GM18507 (cell line): ENCODE measurements around the gene SP7.
"Not testable (repeated sequence)": the region's sequence is repeated elsewhere in the genome, so short reads cannot be mapped to it uniquely, and the experiment has no call there.

Experiments used
- DNase-seq: peaks from one replicate; pipeline ENCODE4 v3.0.0; 2011; ENCODE audit warnings: low read depth; ENCODE audit not compliant: insufficient read length; ENCODE audit errors: extremely low spot score
- FAIRE-seq: peaks from 2 replicates; lab custom pipeline; 2011; peaks lifted over from hg19 to GRCh38; lab: Jason Lieb, UNC

SP7 gene

DNA sequence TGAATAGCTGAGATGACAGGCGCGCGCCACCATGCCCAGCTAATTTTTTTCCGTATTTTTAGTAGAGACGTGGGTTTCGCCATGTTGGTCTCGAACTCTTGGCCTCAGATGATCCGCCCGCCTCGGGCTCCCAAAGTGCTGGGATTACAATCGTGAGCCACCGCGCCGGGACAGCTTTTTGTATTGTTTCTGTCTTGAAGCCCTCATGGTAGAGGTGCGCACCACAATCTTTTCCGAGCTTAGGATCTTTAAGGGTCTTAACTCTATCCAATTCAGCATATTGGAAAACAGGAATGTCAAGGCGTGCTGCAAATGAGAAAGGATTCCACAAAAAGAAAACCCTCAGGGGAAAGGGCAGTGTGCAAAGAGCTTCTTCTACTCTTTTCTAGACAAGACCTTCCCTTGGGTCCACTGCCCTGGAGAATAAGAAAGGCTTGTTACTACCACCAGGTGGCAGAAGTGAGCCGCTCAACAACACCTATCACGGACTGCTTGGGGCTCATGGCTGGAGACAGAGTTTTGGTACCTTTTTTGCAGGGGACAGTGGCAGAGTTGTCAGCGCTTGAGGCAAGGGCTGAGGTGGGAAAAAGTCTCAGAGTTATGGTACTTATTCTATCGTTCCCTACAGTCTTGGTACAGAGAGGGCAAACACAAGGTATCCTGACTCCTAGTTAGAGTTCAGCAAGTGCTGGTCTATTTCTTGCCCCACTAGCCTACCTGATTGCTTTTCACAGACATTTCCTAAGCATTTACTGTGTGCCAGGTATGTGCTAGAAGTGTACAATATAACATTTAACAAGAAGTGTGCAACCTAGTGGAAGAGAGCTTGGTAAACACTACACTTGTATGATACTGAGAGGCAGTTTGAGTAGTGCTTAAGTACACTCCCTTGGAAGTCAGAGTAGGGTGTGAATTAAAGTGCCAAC, 16.4 kb upstream of the SP7 start:
- DNase-seq = peak; percentile 33
- FAIRE-seq = peak; percentile 86

DNA sequence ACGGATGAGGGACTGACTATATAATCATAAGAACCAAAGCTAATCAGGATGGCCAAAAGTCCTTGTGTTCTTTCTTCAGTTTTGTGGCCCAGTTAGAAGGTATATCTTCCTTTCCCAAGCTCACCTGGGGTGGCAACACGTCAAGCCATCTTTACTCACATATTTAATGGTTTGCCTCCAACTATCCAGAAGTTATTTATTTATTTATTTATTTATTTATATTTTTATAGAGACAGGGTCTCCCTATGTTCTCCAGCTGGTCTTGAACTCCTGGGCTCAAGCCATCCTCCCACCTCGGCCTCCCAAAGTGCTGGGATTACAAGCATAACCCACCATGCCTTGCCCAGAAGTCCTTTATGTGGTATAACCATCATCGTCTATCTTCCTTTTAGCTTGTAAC, 11.8 kb upstream of the SP7 start:
- DNase-seq = no peak
- no peak for FAIRE-seq

DNA sequence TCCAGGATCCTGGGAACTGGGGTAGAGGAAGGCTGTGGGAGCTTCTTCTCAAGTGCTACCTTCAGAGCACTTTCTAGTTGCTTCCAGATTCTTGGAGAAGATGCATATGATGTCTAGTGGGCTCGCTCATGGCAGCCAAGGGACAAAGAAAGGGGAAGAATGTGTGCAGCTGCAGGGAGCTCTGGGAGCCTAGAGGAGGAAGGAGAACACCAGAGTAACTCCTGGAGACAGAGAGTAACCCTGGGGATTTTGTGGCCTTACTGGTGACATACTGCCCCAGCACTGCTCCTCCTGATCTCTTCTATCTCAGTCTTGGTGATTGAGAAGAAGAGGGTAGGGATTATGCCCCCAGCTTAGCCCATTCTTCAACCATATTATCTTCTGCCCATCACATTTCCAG, 10.3 kb upstream of the SP7 start:
- DNase-seq = no peak
- no peak for FAIRE-seq

- FAIRE-seq (no peak), DNase-seq (no peak)
These were observed 9.5 kb upstream of the SP7 start for GRCh38 chr12:53345486-53346188.

DNA sequence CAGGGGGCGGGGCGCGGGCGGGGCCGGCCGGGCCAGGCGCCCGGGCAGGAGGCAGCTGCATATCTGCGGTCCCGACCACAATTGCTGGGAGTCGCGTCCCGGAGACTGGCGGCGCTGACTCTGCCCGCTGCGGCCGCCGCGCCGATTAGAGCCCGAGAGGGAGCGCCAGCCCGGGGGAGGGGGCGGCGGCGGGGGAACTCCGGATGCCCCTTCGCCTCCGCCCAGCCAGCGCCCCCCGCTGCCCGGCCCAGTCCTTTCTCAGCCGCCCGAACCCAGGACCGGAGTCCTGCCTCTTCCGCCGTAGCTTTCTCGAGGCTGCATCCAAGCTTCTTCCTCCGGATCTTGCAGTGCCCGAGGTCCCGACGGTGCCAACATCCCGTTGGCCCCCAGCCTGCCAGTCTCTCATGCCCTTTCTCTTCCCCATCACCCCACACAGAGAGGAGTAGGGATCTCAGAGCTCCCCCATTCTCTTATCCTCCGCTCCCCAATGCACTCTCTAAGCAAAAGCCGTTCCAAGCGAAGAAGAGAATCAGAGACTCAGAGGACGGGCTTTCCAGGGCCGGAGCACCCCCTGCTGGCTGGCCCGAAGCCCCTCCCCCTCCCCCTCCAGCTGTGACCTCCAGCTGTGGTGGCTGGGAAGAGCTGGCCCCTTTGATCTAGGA, 8.8 kb upstream of the SP7 start:
- FAIRE-seq = peak; percentile 46
- peak; percentile 60 for DNase-seq

DNA sequence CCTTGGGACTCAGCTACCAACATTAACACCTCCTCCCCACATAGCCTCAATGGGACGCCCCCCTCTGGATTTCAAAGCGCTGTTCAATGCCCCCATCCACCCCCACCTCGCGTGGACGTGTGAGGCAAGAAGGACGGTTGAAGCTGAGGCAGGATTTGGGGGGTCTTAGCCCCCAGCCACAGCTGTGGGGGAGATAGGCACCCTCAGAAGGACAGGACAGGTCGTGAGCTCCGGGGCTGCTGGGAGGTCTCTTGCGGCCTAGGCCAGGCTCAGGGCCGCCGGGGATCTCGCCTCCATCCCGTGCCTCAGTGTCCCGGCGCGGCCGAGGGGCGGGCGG, 8.3 kb upstream of the SP7 start:
- DNase-seq = no peak
- FAIRE-seq = no peak

DNA sequence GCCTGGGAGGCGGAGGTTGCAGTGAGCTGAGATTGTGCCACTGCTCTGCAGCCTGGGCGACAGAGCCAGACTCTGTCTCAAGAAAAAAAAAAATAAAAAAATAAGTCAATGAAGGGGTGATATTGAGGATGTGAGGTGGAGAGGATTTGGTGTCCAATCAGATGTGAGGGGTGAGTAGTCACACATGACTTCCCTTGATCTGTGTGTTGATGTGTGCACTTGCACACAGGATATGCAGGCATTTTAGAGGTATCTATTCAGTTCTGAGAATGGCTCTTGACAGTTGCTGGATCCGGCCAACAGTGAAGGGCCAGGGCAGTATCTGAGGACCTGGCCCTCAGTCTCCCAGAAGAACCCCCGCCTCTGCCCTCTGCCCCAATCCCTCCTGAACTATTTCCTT, 7.8 kb upstream of the SP7 start:
- no peak for DNase-seq
- no peak for FAIRE-seq

GRCh38 chr12:53343449-53343848, 7.3 kb upstream of the SP7 start:
- FAIRE-seq (no peak), DNase-seq (no peak)

DNA sequence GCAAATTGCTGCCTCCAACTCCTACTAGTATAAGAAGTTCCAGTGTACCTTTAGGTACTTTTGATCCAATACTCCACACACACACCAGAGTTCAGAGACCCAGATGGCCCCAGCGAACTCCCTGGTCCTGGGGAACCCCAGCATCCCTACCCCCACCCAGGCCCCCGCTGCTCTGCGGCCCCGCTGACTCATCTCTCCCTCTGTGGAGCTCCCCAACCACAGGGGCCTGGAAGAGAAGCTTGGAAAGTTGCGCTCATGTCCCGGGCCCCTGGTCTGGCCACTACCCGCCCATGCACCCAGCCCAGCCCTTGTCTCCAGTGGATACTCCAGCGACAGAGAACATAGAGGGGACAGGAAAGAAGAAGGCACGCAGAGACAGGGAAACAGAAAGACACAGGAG, 4.2 kb upstream of the SP7 start:
- FAIRE-seq = no peak
- no peak for DNase-seq

DNA sequence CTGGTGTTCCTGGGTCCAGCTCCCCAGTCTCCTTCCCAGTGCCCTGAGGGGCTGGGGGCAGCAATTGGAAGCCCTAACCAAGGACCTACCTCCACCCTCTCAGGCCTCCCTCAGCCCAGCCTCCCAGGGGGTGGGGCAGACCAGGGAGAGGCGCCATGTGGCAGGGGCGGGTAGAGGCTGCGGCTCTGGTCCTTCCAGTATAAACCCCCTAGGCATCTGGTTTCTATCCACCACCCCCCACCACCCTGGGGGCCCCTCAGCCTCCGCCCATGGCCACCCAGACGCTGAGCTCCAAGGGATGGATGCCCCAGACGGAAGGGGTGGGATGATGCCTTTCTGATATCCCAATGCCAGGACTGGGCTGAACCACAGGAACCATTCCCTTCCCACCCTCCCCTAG, 2.8 kb upstream of the SP7 start:
- no peak for DNase-seq
- FAIRE-seq = no peak

DNA sequence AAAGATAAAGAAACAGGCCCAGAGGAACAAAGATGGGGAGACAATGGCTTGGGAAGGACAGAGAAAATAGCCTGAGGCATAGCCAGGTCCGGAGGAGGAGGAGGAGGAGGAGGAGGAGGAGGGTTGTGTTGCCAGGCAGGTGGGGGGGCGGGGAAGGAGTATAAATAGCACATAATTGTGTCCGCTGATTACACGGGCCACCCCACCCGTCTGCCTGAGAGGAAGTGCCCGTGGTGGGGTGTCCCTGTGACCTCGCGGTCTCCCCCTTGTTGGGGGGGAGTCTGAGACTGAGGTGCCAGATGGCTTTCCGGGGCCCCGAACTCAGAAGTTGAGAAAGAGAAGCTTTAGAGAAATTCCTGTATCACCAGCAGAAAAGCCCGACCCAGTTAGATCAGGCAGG, 1.9 kb upstream of the SP7 start:
- DNase-seq (no peak), FAIRE-seq (no peak)

- DNase-seq = no peak
- FAIRE-seq = no peak
These were observed 1.3 kb downstream of the SP7 start for GRCh38 chr12:53334822-53335221.

DNA sequence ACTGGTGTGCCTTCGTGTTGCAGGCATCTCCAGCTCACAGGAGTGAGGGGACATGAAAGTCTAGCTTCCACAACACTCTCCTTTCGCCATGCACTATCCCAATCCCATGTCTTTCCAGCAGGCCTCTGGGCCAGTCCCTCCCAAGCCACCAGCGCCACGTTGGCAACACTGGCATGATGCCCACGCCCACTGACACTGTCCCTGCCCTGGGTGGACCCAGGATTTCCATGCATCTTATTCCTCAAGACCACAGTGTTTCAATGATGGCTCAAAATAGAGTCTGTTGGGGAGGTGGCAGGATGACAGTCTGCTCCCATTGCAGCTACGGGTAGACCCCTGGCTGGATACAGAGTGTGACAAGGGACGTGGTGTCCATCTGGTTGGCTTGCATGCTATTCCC, 2.3 kb downstream of the SP7 start:
- no peak for DNase-seq
- no peak for FAIRE-seq

GRCh38 chr12:53333289-53333688, 2.9 kb downstream of the SP7 start:
- FAIRE-seq (no peak), DNase-seq (no peak)

GRCh38 chr12:53332744-53333143, 3.4 kb downstream of the SP7 start:
- DNase-seq (no peak), FAIRE-seq (no peak)

- not testable (repeated sequence) for DNase-seq, FAIRE-seq
These were observed 3.8 kb downstream of the SP7 start for GRCh38 chr12:53332339-53332738.

- DNase-seq (no peak), FAIRE-seq (no peak)
These were observed 5.5 kb downstream of the SP7 start for GRCh38 chr12:53330671-53331070.

DNA sequence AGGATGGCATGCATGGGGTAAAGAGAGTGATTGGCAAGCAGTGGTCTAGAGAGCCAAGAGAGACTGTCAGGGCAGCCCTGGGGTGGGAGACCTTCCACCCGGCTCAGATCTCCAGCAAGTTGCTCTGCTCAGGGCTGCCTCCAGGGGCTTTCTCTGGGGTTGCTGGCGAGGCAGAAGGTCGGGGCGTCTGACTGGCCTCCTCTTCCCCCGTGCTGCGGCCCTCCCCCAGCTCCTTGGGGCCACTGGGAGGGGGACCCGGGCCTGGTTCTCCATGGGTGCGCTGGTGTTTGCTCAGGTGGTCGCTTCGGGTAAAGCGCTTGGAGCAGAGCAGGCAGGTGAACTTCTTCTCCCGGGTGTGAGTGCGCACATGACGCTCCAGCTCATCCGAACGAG, 8.1 kb downstream of the SP7 start:
- DNase-seq (no peak), FAIRE-seq (no peak)

GRCh38 chr12:53327435-53328042, 8.6 kb downstream of the SP7 start:
- FAIRE-seq = no peak
- no peak for DNase-seq

GRCh38 chr12:53326460-53327185, 9.5 kb downstream of the SP7 start:
- DNase-seq (no peak), FAIRE-seq (no peak)
